Astrocyte (in vitro differentiated cells and primary cell): Measurements from ENCODE around the gene PCP4L1. TPM values are rescaled to one million over a fixed set of nuclear protein-coding genes. Genes with fewer than 3 reads are reported as not detected.

Experiments
- DNase-seq: peaks from one replicate; pipeline ENCODE4 v3.0.0-alpha.2; 2010; ENCODE audit warnings: low read depth
- FAIRE-seq: peaks from 2 replicates; lab custom pipeline; 2011; peaks lifted over from hg19 to GRCh38; lab: Jason Lieb, UNC
- H2AFZ ChIP-seq: 2 replicates; pipeline ENCODE4 v1.6.0; 2012; ENCODE audit warnings: low read depth, low read length, inconsistent platforms
- H3K27ac ChIP-seq: 2 replicates; pipeline ENCODE4 v1.5.1; 2011; ENCODE audit warnings: low read depth, low read length, inconsistent platforms
- H3K27me3 ChIP-seq: 2 replicates; pipeline ENCODE4 v1.6.0; 2011; ENCODE audit warnings: low read length, inconsistent platforms; ENCODE audit not compliant: insufficient read depth
- H3K36me3 ChIP-seq: 2 replicates; pipeline ENCODE4 v1.5.1; 2011; ENCODE audit warnings: low read length, inconsistent platforms; ENCODE audit not compliant: insufficient read depth
- H3K4me1 ChIP-seq: 2 replicates; pipeline ENCODE4 v1.5.1; 2011; ENCODE audit warnings: low read length, inconsistent platforms; ENCODE audit not compliant: insufficient read depth
- H3K4me2 ChIP-seq: 2 replicates; pipeline ENCODE4 v1.6.0; 2012; ENCODE audit warnings: low read length, inconsistent platforms
- H3K4me3 ChIP-seq: 2 replicates; pipeline ENCODE4 v1.5.1; 2011; ENCODE audit warnings: low read depth, mild to moderate bottlenecking, low read length, inconsistent platforms; ENCODE audit not compliant: insufficient read depth
- H3K79me2 ChIP-seq: 2 replicates; pipeline ENCODE4 v1.6.0; 2012; ENCODE audit warnings: mild to moderate bottlenecking, low read length, inconsistent platforms; ENCODE audit not compliant: insufficient read depth
- H3K9ac ChIP-seq: 2 replicates; pipeline ENCODE4 v1.6.0; 2012; ENCODE audit warnings: mild to moderate bottlenecking, low read length, inconsistent platforms
- H3K9me3 ChIP-seq: 2 replicates; pipeline ENCODE4 v1.5.1; 2012; ENCODE audit warnings: low read depth, mild to moderate bottlenecking, low read length, inconsistent platforms; ENCODE audit not compliant: insufficient read depth
- H4K20me1 ChIP-seq: 2 replicates; pipeline ENCODE4 v1.6.0; 2012; ENCODE audit warnings: low read length, inconsistent platforms; ENCODE audit not compliant: insufficient read depth
- H3K27ac Mint-ChIP-seq: one replicate; pipeline ENCODE4 v1.8.0; 2021; ENCODE audit warnings: mild to moderate bottlenecking, mixed read lengths; ENCODE audit not compliant: unreplicated experiment
- H3K27me3 Mint-ChIP-seq: one replicate; pipeline ENCODE4 v1.8.0; 2021; ENCODE audit warnings: low read depth, mixed read lengths; ENCODE audit not compliant: unreplicated experiment
- H3K36me3 Mint-ChIP-seq: one replicate; pipeline ENCODE4 v1.8.0; 2021; ENCODE audit warnings: low read depth, mixed read lengths; ENCODE audit not compliant: unreplicated experiment
- H3K4me1 Mint-ChIP-seq: one replicate; pipeline ENCODE4 v1.8.0; 2021; ENCODE audit warnings: low read depth, mixed read lengths; ENCODE audit not compliant: unreplicated experiment
- H3K4me3 Mint-ChIP-seq: one replicate; pipeline ENCODE4 v1.8.0; 2021; ENCODE audit warnings: mild to moderate bottlenecking, moderate library complexity, mixed read lengths; ENCODE audit not compliant: unreplicated experiment
- H3K9me3 Mint-ChIP-seq: one replicate; pipeline ENCODE4 v1.8.0; 2021; ENCODE audit warnings: mild to moderate bottlenecking, mixed read lengths; ENCODE audit not compliant: unreplicated experiment
- EZH2 ChIP-seq: IDR thresholded peaks from 2 replicates; pipeline ENCODE4 v1.6.1; 2012; ENCODE audit warnings: mild to moderate bottlenecking, low read length, inconsistent platforms; ENCODE audit not compliant: insufficient read depth
- total RNA-seq: library from RNA; stranded (reverse); gene quantifications from 2 replicates; pipeline ENCODE4 v1.2.1, GENCODE V29; 2021
- TF ChIP-seq, protein P1 (sequence below): IDR thresholded peaks from 2 replicates; pipeline ENCODE4 v1.5.1; 2011; ENCODE audit warnings: low read depth, mild to moderate bottlenecking, inconsistent platforms, low read length, moderate library complexity; ENCODE audit not compliant: insufficient read depth

PCP4L1 gene
- total RNA-seq, 1 donor from 2014 or later = not detected

DNA sequence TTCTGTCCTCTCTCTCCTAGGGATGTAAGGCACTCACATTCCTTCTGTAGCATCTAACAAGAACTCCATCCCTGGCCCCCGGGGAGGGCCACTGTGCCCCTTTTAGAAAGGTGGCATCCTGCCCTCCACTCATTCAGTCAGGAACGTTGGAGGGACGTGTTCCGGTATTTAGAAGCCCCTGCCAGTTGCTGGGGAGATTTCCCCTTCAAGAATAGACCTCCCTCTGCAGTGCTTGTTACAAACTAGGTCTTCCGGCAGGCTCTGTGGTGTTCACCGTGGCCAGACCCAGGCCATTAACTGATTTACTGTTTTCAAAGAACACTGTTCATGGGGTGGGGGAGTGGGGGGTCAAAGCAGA is 779 bp downstream of the PCP4L1 start:
- Histone ChIP-seq H3K36me3 (no peaks in the 10 kb centered on the region), H3K4me2 (peak overlapping the region; percentile 84), H3K4me3 (no peak overlapping the region), H3K9me3 (peaks cover 8% of the 10 kb centered on the region), H3K27ac (no peak overlapping the region), H3K27me3 (peaks cover 40% of the 10 kb centered on the region), H2AFZ (no peak overlapping the region), H3K79me2 (no peaks in the 10 kb centered on the region), H4K20me1 (no peaks in the 10 kb centered on the region), H3K9ac (no peak overlapping the region), H3K4me1 (peaks cover 6% of the 10 kb centered on the region)
- Mint-ChIP-seq H3K36me3 (peaks cover 3% of the 10 kb centered on the region), H3K27me3 (peaks cover 49% of the 10 kb centered on the region), H3K4me3 (peak overlapping the region; percentile 54), H3K9me3 (peaks cover 18% of the 10 kb centered on the region), H3K27ac (peak overlapping the region; percentile 58), H3K4me1 (no peaks in the 10 kb centered on the region)
- FAIRE-seq (no peak), DNase-seq (no peak)
- TF ChIP-seq, protein P1, sequence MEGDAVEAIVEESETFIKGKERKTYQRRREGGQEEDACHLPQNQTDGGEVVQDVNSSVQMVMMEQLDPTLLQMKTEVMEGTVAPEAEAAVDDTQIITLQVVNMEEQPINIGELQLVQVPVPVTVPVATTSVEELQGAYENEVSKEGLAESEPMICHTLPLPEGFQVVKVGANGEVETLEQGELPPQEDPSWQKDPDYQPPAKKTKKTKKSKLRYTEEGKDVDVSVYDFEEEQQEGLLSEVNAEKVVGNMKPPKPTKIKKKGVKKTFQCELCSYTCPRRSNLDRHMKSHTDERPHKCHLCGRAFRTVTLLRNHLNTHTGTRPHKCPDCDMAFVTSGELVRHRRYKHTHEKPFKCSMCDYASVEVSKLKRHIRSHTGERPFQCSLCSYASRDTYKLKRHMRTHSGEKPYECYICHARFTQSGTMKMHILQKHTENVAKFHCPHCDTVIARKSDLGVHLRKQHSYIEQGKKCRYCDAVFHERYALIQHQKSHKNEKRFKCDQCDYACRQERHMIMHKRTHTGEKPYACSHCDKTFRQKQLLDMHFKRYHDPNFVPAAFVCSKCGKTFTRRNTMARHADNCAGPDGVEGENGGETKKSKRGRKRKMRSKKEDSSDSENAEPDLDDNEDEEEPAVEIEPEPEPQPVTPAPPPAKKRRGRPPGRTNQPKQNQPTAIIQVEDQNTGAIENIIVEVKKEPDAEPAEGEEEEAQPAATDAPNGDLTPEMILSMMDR = no peak
- TF ChIP-seq EZH2 = no peak

DNA sequence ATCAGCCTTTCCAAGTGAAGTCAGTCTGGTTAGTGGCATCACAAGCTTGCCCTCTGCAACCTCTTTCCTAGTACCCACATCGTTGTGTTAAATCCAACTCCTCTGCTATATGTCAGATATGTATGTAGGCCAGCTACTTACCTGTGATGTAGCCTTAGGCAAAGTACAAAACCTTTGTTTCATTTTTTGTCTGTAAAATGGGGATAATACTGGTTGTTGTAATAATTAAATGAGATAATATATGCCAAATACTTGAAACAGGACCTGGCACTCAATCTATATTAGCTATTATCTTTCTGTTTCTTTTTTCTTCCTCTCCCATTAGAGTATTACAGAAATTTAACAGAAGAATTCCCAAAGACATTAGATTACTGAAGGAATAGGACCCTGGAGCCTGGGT is 1.2 kb downstream of the PCP4L1 start:
- peaks cover 8% of the 10 kb centered on the region for H3K9me3 ChIP-seq
- Mint-ChIP-seq H3K27ac (no peak overlapping the region), H3K9me3 (peaks cover 18% of the 10 kb centered on the region), H3K4me3 (peak overlapping the region; percentile 62), H3K27me3 (peaks cover 49% of the 10 kb centered on the region), H3K36me3 (peaks cover 3% of the 10 kb centered on the region), H3K4me1 (no peaks in the 10 kb centered on the region)
- H3K4me3 ChIP-seq = no peak overlapping the region
- no peak overlapping the region for H3K9ac ChIP-seq
- H3K27ac ChIP-seq = no peak overlapping the region
- no peak for TF ChIP-seq EZH2
- TF ChIP-seq, protein P1 = no peak
- H2AFZ ChIP-seq = no peak overlapping the region
- H4K20me1 ChIP-seq = no peaks in the 10 kb centered on the region
- no peaks in the 10 kb centered on the region for H3K79me2 ChIP-seq
- H3K4me2 ChIP-seq = no peak overlapping the region
- peaks cover 40% of the 10 kb centered on the region for H3K27me3 ChIP-seq
- FAIRE-seq = no peak
- H3K4me1 ChIP-seq = peaks cover 6% of the 10 kb centered on the region
- H3K36me3 ChIP-seq = no peaks in the 10 kb centered on the region
- no peak for DNase-seq

GRCh38 chr1:161260376-161261260 is 2.1 kb downstream of the PCP4L1 start:
- TF ChIP-seq EZH2 = no peak
- TF ChIP-seq, protein P1 = no peak
- no peak overlapping the region for H3K27ac Mint-ChIP-seq
- Histone ChIP-seq H3K27me3 (peaks cover 40% of the 10 kb centered on the region), H3K9ac (no peak overlapping the region), H3K4me2 (no peak overlapping the region), H3K4me3 (no peak overlapping the region), H4K20me1 (no peaks in the 10 kb centered on the region), H3K36me3 (no peaks in the 10 kb centered on the region), H2AFZ (no peak overlapping the region), H3K27ac (no peak overlapping the region), H3K9me3 (peaks cover 8% of the 10 kb centered on the region), H3K79me2 (no peaks in the 10 kb centered on the region), H3K4me1 (peaks cover 6% of the 10 kb centered on the region)
- H3K4me1 Mint-ChIP-seq = no peaks in the 10 kb centered on the region
- peaks cover 3% of the 10 kb centered on the region for H3K36me3 Mint-ChIP-seq
- H3K27me3 Mint-ChIP-seq = peaks cover 47% of the 10 kb centered on the region
- no peak for DNase-seq
- no peak for FAIRE-seq
- H3K4me3 Mint-ChIP-seq = no peak overlapping the region
- peaks cover 14% of the 10 kb centered on the region for H3K9me3 Mint-ChIP-seq
